Pons (tissue), 1 donor: ENCODE measurements around the gene DNALI1.
A peak's percentile ranks its signal among the peaks of the same experiment; 100 is the strongest.
"Not testable (repeated sequence)": the region's sequence is repeated elsewhere in the genome, so short reads cannot be mapped to it uniquely, and the experiment has no call there.

Experiments used
- DNase-seq: peaks from one replicate; pipeline ENCODE4 v3.0.0-alpha.2; 2016; ENCODE audit warnings: low spot score

DNALI1 gene

GRCh38 chr1:37553927-37554808 is 2.6 kb upstream of the DNALI1 start, which contains the start of gene SNIP1:
SNIP1 (minus strand) TSS chr1:37554293; CDS start chr1:37554229, 64 bp downstream.
- DNase-seq: peak; percentile 97

- DNase-seq: no peak
Observed at GRCh38 chr1:37557402-37557801, 662 bp downstream of the DNALI1 start.

- DNase-seq: no peak
Observed at GRCh38 chr1:37558411-37558810, 1.7 kb downstream of the DNALI1 start.

- DNase-seq: no peak
Observed at GRCh38 chr1:37559080-37559479, 2.3 kb downstream of the DNALI1 start.

GRCh38 chr1:37559957-37560379 is 3.2 kb downstream of the DNALI1 start:
- DNase-seq: not testable (repeated sequence)

GRCh38 chr1:37560401-37561132 is 3.8 kb downstream of the DNALI1 start:
- no peak for DNase-seq

- DNase-seq: no peak
Observed at GRCh38 chr1:37561133-37562132, 4.7 kb downstream of the DNALI1 start.

- no peak for DNase-seq
Observed at GRCh38 chr1:37562984-37563383, 6.2 kb downstream of the DNALI1 start.

- no peak for DNase-seq
Observed at GRCh38 chr1:37564892-37565291, 8.2 kb downstream of the DNALI1 start.

GRCh38 chr1:37567023-37567422 is 10.3 kb downstream of the DNALI1 start:
- DNase-seq: no peak

- no peak for DNase-seq
Observed at GRCh38 chr1:37570528-37571334, 14.0 kb downstream of the DNALI1 start.

- DNase-seq: no peak
Observed at GRCh38 chr1:37574834-37575480, 18.2 kb downstream of the DNALI1 start.

GRCh38 chr1:37575692-37576091 is 19.0 kb downstream of the DNALI1 start:
- no peak for DNase-seq

GRCh38 chr1:37584544-37584943 is 27.8 kb downstream of the DNALI1 start:
- DNase-seq: not testable (repeated sequence)

GRCh38 chr1:37588939-37589338 is 32.2 kb downstream of the DNALI1 start:
- no peak for DNase-seq

- no peak for DNase-seq
Observed at GRCh38 chr1:37593726-37594125, 37.0 kb downstream of the DNALI1 start.

GRCh38 chr1:37595440-37596181 is 38.9 kb downstream of the DNALI1 start, which contains the start of gene GNL2:
GNL2 (minus strand) TSS chr1:37595937; CDS start chr1:37595822, 115 bp downstream.
- DNase-seq: peak; percentile 93

- DNase-seq: no peak
Observed at GRCh38 chr1:37596182-37596667, 39.5 kb downstream of the DNALI1 start.

- no peak for DNase-seq
Observed at GRCh38 chr1:37599940-37600339, 43.2 kb downstream of the DNALI1 start.
